GM12801 (cell line): ENCODE data around the gene DMWD.

Source experiments
- TF ChIP-seq, protein P1 (sequence below): IDR thresholded peaks from one replicate; pipeline ENCODE4 v1.5.1; 2011; ENCODE audit warnings: control low read depth; ENCODE audit not compliant: insufficient read length; ENCODE audit errors: extremely low read depth

DMWD gene

GRCh38 chr19:45821103-45821521 lies 28.5 kb upstream of the DMWD start:
- TF ChIP-seq, protein P1, sequence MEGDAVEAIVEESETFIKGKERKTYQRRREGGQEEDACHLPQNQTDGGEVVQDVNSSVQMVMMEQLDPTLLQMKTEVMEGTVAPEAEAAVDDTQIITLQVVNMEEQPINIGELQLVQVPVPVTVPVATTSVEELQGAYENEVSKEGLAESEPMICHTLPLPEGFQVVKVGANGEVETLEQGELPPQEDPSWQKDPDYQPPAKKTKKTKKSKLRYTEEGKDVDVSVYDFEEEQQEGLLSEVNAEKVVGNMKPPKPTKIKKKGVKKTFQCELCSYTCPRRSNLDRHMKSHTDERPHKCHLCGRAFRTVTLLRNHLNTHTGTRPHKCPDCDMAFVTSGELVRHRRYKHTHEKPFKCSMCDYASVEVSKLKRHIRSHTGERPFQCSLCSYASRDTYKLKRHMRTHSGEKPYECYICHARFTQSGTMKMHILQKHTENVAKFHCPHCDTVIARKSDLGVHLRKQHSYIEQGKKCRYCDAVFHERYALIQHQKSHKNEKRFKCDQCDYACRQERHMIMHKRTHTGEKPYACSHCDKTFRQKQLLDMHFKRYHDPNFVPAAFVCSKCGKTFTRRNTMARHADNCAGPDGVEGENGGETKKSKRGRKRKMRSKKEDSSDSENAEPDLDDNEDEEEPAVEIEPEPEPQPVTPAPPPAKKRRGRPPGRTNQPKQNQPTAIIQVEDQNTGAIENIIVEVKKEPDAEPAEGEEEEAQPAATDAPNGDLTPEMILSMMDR = no peak

- TF ChIP-seq, protein P1 = no peak
Measured at GRCh38 chr19:45820413-45821102, 27.9 kb upstream of the DMWD start.

DNA sequence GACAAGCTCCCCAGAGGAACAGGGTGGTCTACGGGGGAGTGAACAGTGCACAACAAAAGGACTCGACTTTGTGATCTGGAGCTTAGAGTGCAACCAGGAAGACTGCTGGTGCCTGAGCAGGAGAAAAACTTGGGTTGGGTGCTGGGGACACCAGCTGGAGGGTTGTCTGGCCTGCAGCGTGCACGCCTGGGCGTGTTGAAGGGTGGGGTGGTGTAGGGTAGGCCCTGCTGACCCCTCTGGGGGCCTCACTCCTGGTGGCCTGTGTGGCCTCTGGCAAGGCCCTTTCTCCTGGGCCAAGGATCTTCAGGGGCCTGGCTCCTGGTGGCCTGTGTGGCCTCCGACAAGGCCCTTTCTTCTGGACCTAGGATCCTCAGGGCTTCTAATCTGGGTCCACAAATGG lies 27.1 kb upstream of the DMWD start:
- TF ChIP-seq, protein P1 = no peak

DNA sequence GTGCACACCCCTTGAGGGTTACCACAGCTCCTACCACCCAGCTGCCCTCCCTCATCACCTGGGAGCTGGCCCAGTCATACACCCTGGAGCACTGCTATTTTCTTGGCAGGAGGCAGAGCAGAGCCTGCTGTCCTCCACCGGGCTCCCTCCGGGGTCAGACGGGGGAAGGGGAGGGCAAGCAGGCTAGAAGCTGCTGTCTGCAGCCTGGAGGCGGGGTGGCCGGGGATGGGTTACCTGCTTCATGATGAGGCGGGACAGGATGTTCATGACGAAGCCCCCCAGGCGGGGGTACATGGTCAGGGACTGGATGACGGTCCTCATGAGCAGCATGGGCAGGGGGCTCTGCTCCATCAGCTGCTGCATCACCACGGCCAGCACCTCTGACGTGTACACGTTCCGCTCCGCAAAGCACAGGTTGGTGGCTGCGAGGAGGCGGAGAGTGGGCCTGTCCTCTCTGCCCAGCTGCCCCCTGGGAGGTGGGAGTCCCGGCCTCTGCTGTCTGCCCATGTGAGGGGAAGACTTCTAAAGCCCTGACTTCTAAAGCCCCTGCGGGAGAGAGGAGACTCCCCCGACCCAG lies 25.2 kb upstream of the DMWD start:
- TF ChIP-seq, protein P1 = no peak

DNA sequence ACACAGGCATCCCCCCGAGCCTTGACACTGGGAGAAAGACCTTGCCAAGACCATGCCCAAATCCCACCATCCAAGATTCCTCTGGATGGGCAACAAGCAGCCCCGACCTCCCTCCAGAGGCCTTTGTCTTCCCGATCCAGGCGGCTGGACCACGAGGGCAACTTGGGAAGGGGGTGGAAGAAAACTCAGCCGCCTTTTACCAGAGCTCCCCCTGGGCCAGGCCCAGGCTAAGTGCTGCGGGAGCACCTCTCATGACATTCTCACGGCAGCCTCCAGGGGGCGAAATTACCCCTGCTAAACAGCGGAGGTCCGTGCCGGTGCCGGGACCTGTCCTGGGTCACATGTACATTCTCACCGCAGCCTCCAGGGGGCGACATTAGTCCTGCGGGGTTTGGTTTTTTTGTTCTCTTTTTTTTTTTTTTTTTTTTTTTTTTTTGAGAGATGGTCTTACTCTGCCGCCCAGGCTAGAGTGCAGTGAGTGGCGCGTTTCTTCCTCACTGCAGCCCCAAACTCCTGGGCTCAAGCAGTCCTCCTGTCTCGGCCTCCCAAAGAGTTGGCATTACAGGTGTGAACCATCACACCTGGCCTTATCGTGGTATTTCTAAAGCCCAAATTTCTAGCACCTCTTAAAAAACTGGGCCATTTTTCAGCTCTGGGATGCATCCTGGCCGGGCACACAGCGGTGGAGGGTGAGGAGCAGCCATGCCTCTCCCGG lies 24.5 kb upstream of the DMWD start:
- TF ChIP-seq, protein P1 = peak; percentile 66

DNA sequence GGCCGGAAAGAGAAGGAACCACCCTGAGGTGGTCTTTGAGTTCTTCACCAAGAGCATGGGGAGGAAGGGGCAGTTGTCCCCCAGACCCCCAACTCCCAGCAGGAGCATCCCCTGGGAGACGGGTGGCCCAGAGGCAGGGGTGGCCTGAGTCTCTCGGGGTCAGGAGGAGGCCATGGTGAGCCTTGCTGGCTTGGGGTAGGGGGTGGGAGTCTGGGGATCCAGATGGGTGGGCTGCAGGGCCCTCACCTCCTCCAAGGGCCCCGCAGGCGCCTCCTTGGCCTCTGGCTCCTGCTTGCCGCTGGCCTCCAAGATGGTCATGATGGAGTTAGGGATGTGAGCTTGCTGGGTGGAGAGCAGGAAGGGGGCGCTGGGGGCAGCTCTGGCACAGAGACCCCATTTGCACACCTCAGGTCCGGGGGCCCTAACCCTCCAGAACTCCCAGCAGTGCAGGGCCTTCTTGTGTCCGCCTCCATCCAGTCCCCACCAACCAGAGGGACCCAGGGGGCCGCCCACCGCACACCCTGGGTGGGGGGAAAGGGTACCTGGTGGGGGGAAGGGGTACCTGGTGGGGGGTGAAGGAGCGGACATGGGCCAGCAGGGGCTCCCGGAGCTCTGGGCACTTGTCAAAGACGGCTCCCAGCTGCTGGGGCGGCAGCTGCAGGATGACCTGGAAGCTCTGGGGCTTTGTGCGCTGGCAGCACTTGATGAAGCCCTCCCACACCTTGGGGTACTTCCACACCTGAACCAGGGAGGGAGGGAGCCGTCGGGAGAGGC lies 23.8 kb upstream of the DMWD start:
- TF ChIP-seq, protein P1 = no peak
